OCI-LY1 (cell line): ENCODE results near the gene VWA8.

Source experiments
- H2AFZ ChIP-seq: fragments of 200-600 bp; sonication (generic), shearing (Covaris generic); 2 replicates; pipeline ENCODE4 v1.6.0; 2014; ENCODE audit warnings: antibody characterized with exemption, mild to moderate bottlenecking, low read length
- H3F3A ChIP-seq: fragments of 200-600 bp; sonication (generic), shearing (Covaris generic); 2 replicates; pipeline ENCODE4 v1.6.0; 2014; ENCODE audit warnings: mild to moderate bottlenecking, antibody characterized with exemption, low read length, moderate library complexity; ENCODE audit not compliant: insufficient read depth
- H3K27ac ChIP-seq: fragments of 200-600 bp; sonication (generic); 2 replicates; pipeline ENCODE4 v1.5.1; 2014; ENCODE audit warnings: low read length, mixed run types, mild to moderate bottlenecking, low read depth; ENCODE audit not compliant: poor library complexity, severe bottlenecking
- H3K27me3 ChIP-seq: fragments of 200-600 bp; sonication (generic); 2 replicates; pipeline ENCODE4 v1.6.0; 2014; ENCODE audit warnings: antibody characterized with exemption, mild to moderate bottlenecking, low read length, moderate library complexity; ENCODE audit not compliant: insufficient read depth
- H3K36me3 ChIP-seq: fragments of 200-600 bp; sonication (generic); 2 replicates; pipeline ENCODE4 v1.6.1; 2014; ENCODE audit warnings: mild to moderate bottlenecking, antibody characterized with exemption, low read length, moderate library complexity, mixed read lengths; ENCODE audit not compliant: insufficient read depth
- H3K4me1 ChIP-seq: fragments of 200-600 bp; sonication (generic); 2 replicates; pipeline ENCODE4 v1.5.1; 2014; ENCODE audit warnings: mild to moderate bottlenecking, low read length, moderate library complexity; ENCODE audit not compliant: insufficient read depth, severe bottlenecking
- H3K4me2 ChIP-seq: fragments of 200-600 bp; sonication (generic), shearing (Covaris generic); 2 replicates; pipeline ENCODE4 v1.6.1; 2014; ENCODE audit warnings: low read length
- H3K4me3 ChIP-seq: fragments of 200-600 bp; sonication (generic); 2 replicates; pipeline ENCODE4 v1.5.1; 2014; ENCODE audit warnings: low read length, low read depth, mild to moderate bottlenecking, mixed read lengths; ENCODE audit not compliant: poor library complexity, severe bottlenecking
- H3K79me2 ChIP-seq: fragments of 200-600 bp; shearing (Covaris generic); 2 replicates; pipeline ENCODE4 v1.6.1; 2016; ENCODE audit warnings: mixed run types, low read length, mixed read lengths; ENCODE audit not compliant: insufficient read depth
- H3K9ac ChIP-seq: fragments of 200-600 bp; sonication (generic), shearing (Covaris generic); 2 replicates; pipeline ENCODE4 v1.6.1; 2014; ENCODE audit warnings: mild to moderate bottlenecking, low read length, mixed read lengths
- H3K9me2 ChIP-seq: fragments of 200-600 bp; sonication (generic), shearing (Covaris generic); 2 replicates; pipeline ENCODE4 v1.6.1; 2014; ENCODE audit warnings: low read depth, mild to moderate bottlenecking, low read length, mixed read lengths
- H3K9me3 ChIP-seq: fragments of 200-600 bp; shearing (Covaris generic); 2 replicates; pipeline ENCODE4 v1.6.1; 2014; ENCODE audit warnings: low read length, mixed read lengths
- H4K20me1 ChIP-seq: fragments of 200-600 bp; sonication (generic), shearing (Covaris generic); 2 replicates; pipeline ENCODE4 v1.6.0; 2016; ENCODE audit warnings: mild to moderate bottlenecking, low read length; ENCODE audit not compliant: insufficient read depth
- EZH2 ChIP-seq: fragments of 200-600 bp; sonication (generic), shearing (Covaris generic); IDR thresholded peaks from 2 replicates; pipeline ENCODE4 v1.8.0; 2017; ENCODE audit warnings: borderline replicate concordance, mixed run types, mild to moderate bottlenecking, antibody characterized with exemption, low read length, moderate library complexity, mixed read lengths
- TF ChIP-seq, protein P1 (sequence below): fragments of 200-600 bp; sonication (generic), shearing (Covaris generic); IDR thresholded peaks from 2 replicates; pipeline ENCODE4 v1.5.1; 2017; ENCODE audit warnings: mild to moderate bottlenecking, antibody characterized with exemption, low read length, moderate library complexity, mixed read lengths

VWA8 gene

DNA sequence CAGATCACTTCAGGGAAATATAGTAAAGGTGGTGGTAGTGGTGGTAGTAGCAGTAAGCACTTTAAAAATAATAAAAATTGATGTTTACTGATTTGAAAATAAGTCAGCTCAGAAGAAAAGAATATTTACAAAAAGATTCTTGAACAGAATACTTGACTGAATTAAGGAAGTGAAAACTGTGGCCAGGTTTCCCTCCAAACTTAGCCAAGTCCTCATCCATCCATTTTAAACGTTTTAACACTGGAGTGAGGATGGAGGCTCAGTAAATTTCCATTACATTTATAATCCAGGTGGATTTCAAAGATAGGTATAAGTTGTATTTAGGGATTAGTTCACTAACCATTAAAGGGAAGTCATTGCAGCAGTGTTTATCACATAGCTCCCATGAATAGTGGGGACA is 282.1 kb downstream of the VWA8 start:
- Histone ChIP-seq H3K27me3 (no peaks in the 10 kb centered on the region), H3K9me3 (no peaks in the 10 kb centered on the region), H2AFZ (no peak overlapping the region), H3K27ac (no peak overlapping the region), H3F3A (no peaks in the 10 kb centered on the region), H3K4me1 (no peaks in the 10 kb centered on the region), H4K20me1 (no peaks in the 10 kb centered on the region), H3K36me3 (peaks cover 23% of the 10 kb centered on the region), H3K4me2 (no peak overlapping the region), H3K9me2 (no peaks in the 10 kb centered on the region), H3K9ac (no peak overlapping the region), H3K79me2 (no peaks in the 10 kb centered on the region), H3K4me3 (no peak overlapping the region)
- TF ChIP-seq, protein P1, sequence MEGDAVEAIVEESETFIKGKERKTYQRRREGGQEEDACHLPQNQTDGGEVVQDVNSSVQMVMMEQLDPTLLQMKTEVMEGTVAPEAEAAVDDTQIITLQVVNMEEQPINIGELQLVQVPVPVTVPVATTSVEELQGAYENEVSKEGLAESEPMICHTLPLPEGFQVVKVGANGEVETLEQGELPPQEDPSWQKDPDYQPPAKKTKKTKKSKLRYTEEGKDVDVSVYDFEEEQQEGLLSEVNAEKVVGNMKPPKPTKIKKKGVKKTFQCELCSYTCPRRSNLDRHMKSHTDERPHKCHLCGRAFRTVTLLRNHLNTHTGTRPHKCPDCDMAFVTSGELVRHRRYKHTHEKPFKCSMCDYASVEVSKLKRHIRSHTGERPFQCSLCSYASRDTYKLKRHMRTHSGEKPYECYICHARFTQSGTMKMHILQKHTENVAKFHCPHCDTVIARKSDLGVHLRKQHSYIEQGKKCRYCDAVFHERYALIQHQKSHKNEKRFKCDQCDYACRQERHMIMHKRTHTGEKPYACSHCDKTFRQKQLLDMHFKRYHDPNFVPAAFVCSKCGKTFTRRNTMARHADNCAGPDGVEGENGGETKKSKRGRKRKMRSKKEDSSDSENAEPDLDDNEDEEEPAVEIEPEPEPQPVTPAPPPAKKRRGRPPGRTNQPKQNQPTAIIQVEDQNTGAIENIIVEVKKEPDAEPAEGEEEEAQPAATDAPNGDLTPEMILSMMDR: no peak
- no peak for TF ChIP-seq EZH2

DNA sequence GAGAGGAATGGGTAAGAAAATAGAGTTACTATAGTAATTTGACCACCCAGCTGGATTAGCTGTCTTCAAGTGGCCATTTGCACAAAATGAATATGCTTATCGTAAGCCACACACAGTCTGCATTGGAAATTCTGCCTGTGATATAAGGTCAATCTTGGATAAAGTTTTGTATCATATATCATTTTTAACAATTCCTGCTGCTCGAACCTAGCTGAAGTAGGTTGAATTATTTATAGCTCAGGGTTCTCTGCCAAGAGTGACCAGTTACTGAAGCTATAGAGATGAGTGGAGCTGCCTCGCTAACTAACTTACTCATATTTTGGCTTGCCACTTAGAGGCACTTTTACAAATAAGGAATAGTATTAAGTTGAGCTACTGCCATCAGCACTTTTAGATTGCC is 282.7 kb downstream of the VWA8 start:
- no peaks in the 10 kb centered on the region for H3K79me2 ChIP-seq
- H3K4me3 ChIP-seq: no peak overlapping the region
- TF ChIP-seq EZH2: no peak
- TF ChIP-seq, protein P1: no peak
- H3F3A ChIP-seq: no peaks in the 10 kb centered on the region
- no peak overlapping the region for H3K4me2 ChIP-seq
- H3K27ac ChIP-seq: no peak overlapping the region
- H3K4me1 ChIP-seq: no peaks in the 10 kb centered on the region
- H3K27me3 ChIP-seq: no peaks in the 10 kb centered on the region
- H3K9me2 ChIP-seq: no peaks in the 10 kb centered on the region
- no peaks in the 10 kb centered on the region for H3K9me3 ChIP-seq
- H4K20me1 ChIP-seq: no peaks in the 10 kb centered on the region
- no peak overlapping the region for H2AFZ ChIP-seq
- peaks cover 17% of the 10 kb centered on the region for H3K36me3 ChIP-seq
- no peak overlapping the region for H3K9ac ChIP-seq

DNA sequence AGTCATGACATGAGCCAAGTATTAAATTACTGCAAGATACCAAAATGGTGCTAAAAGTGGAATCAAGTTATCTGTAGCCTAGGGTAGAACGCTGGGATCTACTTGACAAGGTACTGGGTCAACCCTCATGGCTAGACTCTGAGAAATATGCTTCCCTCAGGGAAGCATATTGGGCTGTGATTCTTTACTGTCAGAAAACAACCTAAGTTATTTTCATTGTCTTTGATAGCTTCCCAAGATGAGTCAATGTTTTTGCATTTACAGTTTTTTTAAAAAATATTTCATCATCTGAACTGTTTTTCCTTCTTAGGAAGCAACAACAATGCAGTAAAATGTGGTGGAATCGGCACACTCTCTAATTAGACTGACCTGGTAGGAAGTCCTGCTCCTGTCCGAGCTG is 285.6 kb downstream of the VWA8 start:
- H3K4me2 ChIP-seq: no peak overlapping the region

More for the DNA sequence above, 285.6 kb downstream of the VWA8 start:
- H3K27me3 ChIP-seq: no peaks in the 10 kb centered on the region
- no peak overlapping the region for H3K4me3 ChIP-seq
- H3F3A ChIP-seq: no peaks in the 10 kb centered on the region
- no peaks in the 10 kb centered on the region for H3K79me2 ChIP-seq
- no peak overlapping the region for H2AFZ ChIP-seq
- H3K36me3 ChIP-seq: no peaks in the 10 kb centered on the region
- H4K20me1 ChIP-seq: no peaks in the 10 kb centered on the region
- no peaks in the 10 kb centered on the region for H3K9me3 ChIP-seq
- no peaks in the 10 kb centered on the region for H3K9me2 ChIP-seq
- H3K9ac ChIP-seq: no peak overlapping the region
- H3K27ac ChIP-seq: no peak overlapping the region
- TF ChIP-seq, protein P1: no peak
- TF ChIP-seq EZH2: no peak
- H3K4me1 ChIP-seq: no peaks in the 10 kb centered on the region
